MCF 10A (cell line): Measurements from ENCODE around the gene ZNF462. TPM values are rescaled to one million over a fixed set of nuclear protein-coding genes. Genes with fewer than 3 reads are reported as not detected.

Experiments used
- BruUV-seq: library from RNA; stranded (reverse); fragments of 400-500 nt; replicated peaks from 2 replicates; lab custom pipeline; 2021; lab: Mats Ljungman, UMichigan
- CTCF ChIA-PET: fragments of 300-600 bp; sonication (Branson Sonifier 250); formaldehyde crosslinking; extraction: SDS; loops from one replicate; lab custom pipeline; 2021; ENCODE audit warnings: antibody characterized with exemption, inconsistent platforms; lab: Yijun Ruan, JAX
- POLR2A ChIA-PET: fragments of 300-600, 350-650 bp; sonication (Branson Sonifier 250); formaldehyde crosslinking; extraction: SDS; loops from one replicate; lab custom pipeline; 2020; ENCODE audit warnings: antibody characterized with exemption, inconsistent platforms; lab: Yijun Ruan, JAX
- DNase-seq: peaks from one replicate; pipeline ENCODE4 v3.0.0-alpha.2; 2018; ENCODE audit not compliant: unreplicated experiment
- H3K27ac Mint-ChIP-seq: one replicate; pipeline ENCODE4 v1.8.0; 2022; ENCODE audit warnings: mild to moderate bottlenecking, low read depth, mixed read lengths; ENCODE audit not compliant: unreplicated experiment
- H3K27me3 Mint-ChIP-seq: one replicate; pipeline ENCODE4 v1.8.0; 2022; ENCODE audit warnings: mixed read lengths; ENCODE audit not compliant: insufficient read depth, unreplicated experiment
- H3K36me3 Mint-ChIP-seq: one replicate; pipeline ENCODE4 v1.8.0; 2022; ENCODE audit warnings: mild to moderate bottlenecking, moderate library complexity, mixed read lengths; ENCODE audit not compliant: insufficient read depth, unreplicated experiment
- H3K4me1 Mint-ChIP-seq: one replicate; pipeline ENCODE4 v1.8.0; 2022; ENCODE audit warnings: mixed read lengths; ENCODE audit not compliant: insufficient read depth, unreplicated experiment
- H3K4me3 Mint-ChIP-seq: one replicate; pipeline ENCODE4 v1.8.0; 2022; ENCODE audit warnings: mild to moderate bottlenecking, moderate library complexity, mixed read lengths; ENCODE audit not compliant: unreplicated experiment
- H3K9me3 Mint-ChIP-seq: one replicate; pipeline ENCODE4 v1.8.0; 2022; ENCODE audit warnings: mixed read lengths; ENCODE audit not compliant: unreplicated experiment
- CTCF ChIP-seq: fragments of 200-600 bp; IDR thresholded peaks from one replicate; pipeline ENCODE4 v1.8.0; 2022; ENCODE audit warnings: antibody characterized with exemption, mild to moderate bottlenecking; ENCODE audit not compliant: unreplicated experiment
- intact Hi-C: fragments of 100-400 bp; cut with micrococcal nuclease; formaldehyde crosslinking; loops from 2 replicates; pipeline ENCODE4 v1.14.1; 2022
- total RNA-seq: library from RNA; stranded (reverse); gene quantifications from 2 replicates; pipeline ENCODE4 v1.2.3, GENCODE V29; 2022

The ZNF462 gene
- total RNA-seq, 1 experiment from 2014 or later: 47.2 TPM

- no peak for TF ChIP-seq CTCF
- Mint-ChIP-seq H3K36me3 (no peaks in the 10 kb centered on the region), H3K9me3 (no peaks in the 10 kb centered on the region), H3K27ac (no peak overlapping the region), H3K4me1 (peaks cover 6% of the 10 kb centered on the region), H3K4me3 (no peak overlapping the region), H3K27me3 (no peaks in the 10 kb centered on the region)
- intact Hi-C loops: loop anchor here (10.0 kb wide), 1 partner anchor 184 kb away; the partner anchor contains the start of gene ZNF462
- DNase-seq: no peak
- ChIA-PET POLR2A (no interaction called here), CTCF (interaction anchor here (0.6 kb wide), 1 partner anchor 816 kb away, joined by 3 read pairs; no protein-coding TSS in a partner anchor)
- no TSS peak for BruUV-seq
Measured at GRCh38 chr9:107049046-107049802, 186.3 kb downstream of the ZNF462 start.

- H3K27ac Mint-ChIP-seq: no peak overlapping the region
Measured at GRCh38 chr9:107049803-107050184, 186.8 kb downstream of the ZNF462 start.

GRCh38 chr9:107051392-107051791, 188.4 kb downstream of the ZNF462 start:
- no TSS peak for BruUV-seq
- Mint-ChIP-seq H3K4me3 (no peak overlapping the region), H3K27ac (no peak overlapping the region), H3K27me3 (no peaks in the 10 kb centered on the region), H3K4me1 (peaks cover 6% of the 10 kb centered on the region), H3K36me3 (no peaks in the 10 kb centered on the region), H3K9me3 (no peaks in the 10 kb centered on the region)
- ChIA-PET POLR2A (no interaction called here), CTCF (no interaction called here)
- TF ChIP-seq CTCF: no peak
- intact Hi-C loops: no loop called here
- no peak for DNase-seq

More at GRCh38 chr9:107049803-107050184, 186.8 kb downstream of the ZNF462 start:
- no peak overlapping the region for H3K4me3 Mint-ChIP-seq
- ChIA-PET CTCF (no interaction called here), POLR2A (no interaction called here)
- TF ChIP-seq CTCF: no peak
- H3K36me3 Mint-ChIP-seq: no peaks in the 10 kb centered on the region
- intact Hi-C loops: loop anchor here (10.0 kb wide), 1 partner anchor 185 kb away; the partner anchor contains the start of gene ZNF462
- H3K27me3 Mint-ChIP-seq: no peaks in the 10 kb centered on the region
- H3K4me1 Mint-ChIP-seq: peaks cover 6% of the 10 kb centered on the region
- no peak for DNase-seq
- H3K9me3 Mint-ChIP-seq: no peaks in the 10 kb centered on the region
- BruUV-seq: no TSS peak

GRCh38 chr9:107054146-107054545, 191.2 kb downstream of the ZNF462 start:
- Mint-ChIP-seq H3K9me3 (no peaks in the 10 kb centered on the region), H3K4me1 (peaks cover 6% of the 10 kb centered on the region), H3K36me3 (no peaks in the 10 kb centered on the region), H3K27ac (no peak overlapping the region), H3K4me3 (no peak overlapping the region), H3K27me3 (no peaks in the 10 kb centered on the region)
- POLR2A ChIA-PET: no interaction called here
- intact Hi-C loops: no loop called here
- DNase-seq: no peak
- CTCF ChIA-PET: no interaction called here
- no TSS peak for BruUV-seq
- TF ChIP-seq CTCF: no peak
